Esophagus muscularis mucosa (tissue), 4 donors: ENCODE data around the gene HEYL.

Experiments used
- CTCF ChIP-seq, 3 experiments: fragments of 200-600 bp in 2 of 3; fragments of 450-650 bp in 1 of 3; sonication (generic) in 2 of 3; IDR thresholded peaks; one replicate each; pipeline ENCODE4 v1.5.1; 2017 to 2019; ENCODE audit warnings: antibody characterized with exemption in 3 of 3, mild to moderate bottlenecking in 2 of 3, moderate library complexity in 1 of 3
- EP300 ChIP-seq: sonication (generic); formaldehyde crosslinking; IDR thresholded peaks from one replicate; pipeline ENCODE4 v1.6.1; 2017; ENCODE audit warnings: antibody characterized with exemption
- POLR2A ChIP-seq: fragments of 450-650 bp; IDR thresholded peaks from one replicate; pipeline ENCODE4 v1.6.1; 2017; ENCODE audit warnings: antibody characterized with exemption, moderate library complexity, mild to moderate bottlenecking, low read depth
- POLR2AphosphoS5 ChIP-seq, 2 donors: sonication (generic); formaldehyde crosslinking; IDR thresholded peaks; one replicate each; pipeline ENCODE4 v1.6.1; 2017; ENCODE audit warnings: antibody characterized with exemption in 2 of 2

GRCh38 chr1:39654291-39654690, 14.8 kb upstream of the HEYL start:
- TF ChIP-seq POLR2A (no peak), CTCF (IDR thresholded peaks at IDR 0.05) (no peak), EP300 (no peak), POLR2AphosphoS5 (IDR thresholded peaks at IDR 0.05) (no peak)
